ENCODE data around the gene ABCE1.

GRCh38 chr4:145090380-145090779 is 7.7 kb upstream of the ABCE1 start:
- TF ChIP-seq CHD2 (IDR thresholded peaks at IDR 0.05; ENCODE audit: low read length) (no peak), POLR2A (IDR thresholded peaks at IDR 0.05; ENCODE audit: control extremely low read depth in 1 of 2, low read depth in 2 of 2, low read length in 2 of 2) (no peak), EZH2 (IDR thresholded peaks at IDR 0.05; ENCODE audit: low read depth, low read length, severe bottlenecking) (no peak), SIN3A (conservative IDR thresholded peaks at IDR 0.05 in 1 of 2, IDR thresholded peaks at IDR 0.05 in 1 of 2; ENCODE audit: low read depth in 1 of 2, low read length in 2 of 2) (no peak)
- TF ChIP-seq, protein P1, sequence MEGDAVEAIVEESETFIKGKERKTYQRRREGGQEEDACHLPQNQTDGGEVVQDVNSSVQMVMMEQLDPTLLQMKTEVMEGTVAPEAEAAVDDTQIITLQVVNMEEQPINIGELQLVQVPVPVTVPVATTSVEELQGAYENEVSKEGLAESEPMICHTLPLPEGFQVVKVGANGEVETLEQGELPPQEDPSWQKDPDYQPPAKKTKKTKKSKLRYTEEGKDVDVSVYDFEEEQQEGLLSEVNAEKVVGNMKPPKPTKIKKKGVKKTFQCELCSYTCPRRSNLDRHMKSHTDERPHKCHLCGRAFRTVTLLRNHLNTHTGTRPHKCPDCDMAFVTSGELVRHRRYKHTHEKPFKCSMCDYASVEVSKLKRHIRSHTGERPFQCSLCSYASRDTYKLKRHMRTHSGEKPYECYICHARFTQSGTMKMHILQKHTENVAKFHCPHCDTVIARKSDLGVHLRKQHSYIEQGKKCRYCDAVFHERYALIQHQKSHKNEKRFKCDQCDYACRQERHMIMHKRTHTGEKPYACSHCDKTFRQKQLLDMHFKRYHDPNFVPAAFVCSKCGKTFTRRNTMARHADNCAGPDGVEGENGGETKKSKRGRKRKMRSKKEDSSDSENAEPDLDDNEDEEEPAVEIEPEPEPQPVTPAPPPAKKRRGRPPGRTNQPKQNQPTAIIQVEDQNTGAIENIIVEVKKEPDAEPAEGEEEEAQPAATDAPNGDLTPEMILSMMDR (IDR thresholded peaks at IDR 0.05; ENCODE audit: control extremely low read depth in 1 of 3, insufficient read depth in 1 of 3, low read depth in 1 of 3, low read length in 3 of 3): no peak
